ENCODE results near the gene C14orf180. TPM values are rescaled to one million over a fixed set of nuclear protein-coding genes. Genes with fewer than 3 reads are reported as not detected.

The C14orf180 gene
- polyA plus RNA-seq, 3 donors, result not detected

DNA sequence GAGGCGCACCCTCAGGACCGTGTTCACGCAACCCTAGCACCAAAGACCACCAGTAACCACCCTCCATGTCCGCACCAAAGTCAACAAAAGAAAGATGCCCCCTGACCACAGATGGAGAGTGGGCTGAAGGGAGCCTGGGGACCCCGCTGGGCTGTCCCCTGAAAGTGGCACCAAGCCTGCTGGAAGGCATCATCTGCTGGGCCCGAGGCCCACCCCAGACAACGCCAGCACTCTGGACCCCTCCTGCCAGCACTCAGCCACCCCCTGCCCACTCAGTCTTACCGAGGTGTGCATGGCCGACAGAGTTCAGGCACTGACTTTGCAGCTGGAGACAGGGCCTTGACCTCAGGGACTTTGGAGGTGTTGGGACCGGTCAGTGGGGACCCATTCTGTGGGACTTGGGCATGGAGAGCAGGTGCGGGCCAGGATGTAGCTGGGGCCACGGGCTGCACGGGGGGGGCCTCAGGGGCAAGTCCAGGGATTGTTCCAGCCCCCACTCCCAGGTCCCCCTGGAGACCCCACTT, 59.4 kb downstream of the C14orf180 start:
- intact Hi-C loops (cut with micrococcal nuclease), result no loop called here
- 89% methylated on average over 5 of the region's 13 CpGs for WGBS (ENCODE audit: insufficient coverage)
- H3K36me3 ChIP-seq (replicated peaks in 1 of 2; ENCODE audit: control insufficient read depth in 1 of 2, insufficient read depth in 2 of 2, low read length in 2 of 2), result no peaks in the 10 kb centered on the region
- Mint-ChIP-seq H3K27ac (no peak overlapping the region), H3K27me3 (ENCODE audit: low read depth in 3 of 3) (peaks cover 2 to 15% (median 11%) of the 10 kb centered on the region in 3 donors), H3K4me1 (peaks cover 9% of the 10 kb centered on the region), H3K36me3 (no peaks in the 10 kb centered on the region), H3K9me3 (no peaks in the 10 kb centered on the region), H3K4me3 (no peak overlapping the region)
- H4K20me1 ChIP-seq (ENCODE audit: insufficient read depth, low read length), result no peaks in the 10 kb centered on the region
- no peak for DNase-seq
- peaks cover 3 to 9% of the 10 kb centered on the region in 2 donors for H3K4me1 ChIP-seq (ENCODE audit: control insufficient read depth in 1 of 2, insufficient read depth in 2 of 2, low read length in 2 of 2)
- no peaks in the 10 kb centered on the region for H3K79me2 ChIP-seq (ENCODE audit: insufficient read depth, low read length)
- H3K27ac ChIP-seq (ENCODE audit: low read depth in 1 of 2, low read length in 2 of 2), result no peak overlapping the region
- no peak overlapping the region for H3K9ac ChIP-seq (ENCODE audit: insufficient read depth, low read length, poor library complexity, severe bottlenecking)
- H2AFZ ChIP-seq (ENCODE audit: insufficient read depth, low read depth, low read length, poor library complexity, severe bottlenecking), result no peak overlapping the region
- no peak overlapping the region for H3K4me3 ChIP-seq (replicated peaks in 1 of 3; ENCODE audit: low read depth in 2 of 3, low read length in 3 of 3)
- H3K27me3 ChIP-seq (ENCODE audit: control insufficient read depth in 2 of 2, insufficient read depth in 2 of 2, low read length in 2 of 2), result no peaks in the 10 kb centered on the region
- no peaks in the 10 kb centered on the region for H3K9me3 ChIP-seq (replicated peaks in 1 of 2; ENCODE audit: control insufficient read depth in 1 of 2, insufficient read depth in 1 of 2, low read length in 2 of 2)
- H3K4me2 ChIP-seq (replicated peaks; ENCODE audit: extremely low read depth, low read length, poor library complexity, severe bottlenecking), result no peak overlapping the region
- TF ChIP-seq, protein P1, sequence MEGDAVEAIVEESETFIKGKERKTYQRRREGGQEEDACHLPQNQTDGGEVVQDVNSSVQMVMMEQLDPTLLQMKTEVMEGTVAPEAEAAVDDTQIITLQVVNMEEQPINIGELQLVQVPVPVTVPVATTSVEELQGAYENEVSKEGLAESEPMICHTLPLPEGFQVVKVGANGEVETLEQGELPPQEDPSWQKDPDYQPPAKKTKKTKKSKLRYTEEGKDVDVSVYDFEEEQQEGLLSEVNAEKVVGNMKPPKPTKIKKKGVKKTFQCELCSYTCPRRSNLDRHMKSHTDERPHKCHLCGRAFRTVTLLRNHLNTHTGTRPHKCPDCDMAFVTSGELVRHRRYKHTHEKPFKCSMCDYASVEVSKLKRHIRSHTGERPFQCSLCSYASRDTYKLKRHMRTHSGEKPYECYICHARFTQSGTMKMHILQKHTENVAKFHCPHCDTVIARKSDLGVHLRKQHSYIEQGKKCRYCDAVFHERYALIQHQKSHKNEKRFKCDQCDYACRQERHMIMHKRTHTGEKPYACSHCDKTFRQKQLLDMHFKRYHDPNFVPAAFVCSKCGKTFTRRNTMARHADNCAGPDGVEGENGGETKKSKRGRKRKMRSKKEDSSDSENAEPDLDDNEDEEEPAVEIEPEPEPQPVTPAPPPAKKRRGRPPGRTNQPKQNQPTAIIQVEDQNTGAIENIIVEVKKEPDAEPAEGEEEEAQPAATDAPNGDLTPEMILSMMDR (IDR thresholded peaks at IDR 0.05), result no peak

- Histone ChIP-seq H2AFZ (ENCODE audit: insufficient read depth, low read depth, low read length, poor library complexity, severe bottlenecking) (no peak overlapping the region), H3K9ac (ENCODE audit: insufficient read depth, low read length, poor library complexity, severe bottlenecking) (no peak overlapping the region), H3K36me3 (replicated peaks in 1 of 2; ENCODE audit: control insufficient read depth in 1 of 2, insufficient read depth in 2 of 2, low read length in 2 of 2) (no peaks in the 10 kb centered on the region), H3K27ac (ENCODE audit: low read depth in 1 of 2, low read length in 2 of 2) (no peak overlapping the region), H4K20me1 (ENCODE audit: insufficient read depth, low read length) (no peaks in the 10 kb centered on the region), H3K27me3 (ENCODE audit: control insufficient read depth in 2 of 2, insufficient read depth in 2 of 2, low read length in 2 of 2) (no peaks in the 10 kb centered on the region), H3K4me2 (replicated peaks; ENCODE audit: extremely low read depth, low read length, poor library complexity, severe bottlenecking) (no peak overlapping the region), H3K79me2 (ENCODE audit: insufficient read depth, low read length) (no peaks in the 10 kb centered on the region), H3K4me3 (replicated peaks in 1 of 3; ENCODE audit: low read depth in 2 of 3, low read length in 3 of 3) (no peak overlapping the region), H3K4me1 (ENCODE audit: control insufficient read depth in 1 of 2, insufficient read depth in 2 of 2, low read length in 2 of 2) (peaks cover 3 to 9% of the 10 kb centered on the region in 2 donors), H3K9me3 (replicated peaks in 1 of 2; ENCODE audit: control insufficient read depth in 1 of 2, insufficient read depth in 1 of 2, low read length in 2 of 2) (no peaks in the 10 kb centered on the region)
- H3K27ac Mint-ChIP-seq, result no peak overlapping the region
- TF ChIP-seq, protein P1 (IDR thresholded peaks at IDR 0.05), result no peak
- H3K4me3 Mint-ChIP-seq, result no peak overlapping the region
- no peaks in the 10 kb centered on the region for H3K36me3 Mint-ChIP-seq
- peaks cover 9% of the 10 kb centered on the region for H3K4me1 Mint-ChIP-seq
- DNase-seq, result no peak
- peaks cover 0 to under 1% (median 0%) of the 10 kb centered on the region in 7 donors for H3K9me3 Mint-ChIP-seq
- intact Hi-C loops (cut with micrococcal nuclease), result no loop called here
- H3K27me3 Mint-ChIP-seq (ENCODE audit: low read depth in 3 of 3), result peaks cover 2 to 15% (median 12%) of the 10 kb centered on the region in 3 donors
- no CpG with 5 or more reads among the region's 5 CpGs for WGBS (ENCODE audit: insufficient coverage)
Observed at GRCh38 chr14:104639471-104639870, 59.9 kb downstream of the C14orf180 start.

Other genes with a start within 250 kb of the C14orf180 start
- not detected for gene TMEM179, start 25.0 kb downstream of the C14orf180 start, polyA plus RNA-seq
- gene INF2, start 109.9 kb downstream of the C14orf180 start, polyA plus RNA-seq, result 10 to 100 TPM in 1 of 3 donors, 1 to 10 TPM in 2; 2.9 to 23.3 (median 3.8) TPM
- gene ADSS1, start 144.5 kb downstream of the C14orf180 start, polyA plus RNA-seq, result 1 to 10 TPM in 1 of 3 donors, under 1 TPM in 2; 0.61 to 3.7 (median 0.64) TPM
- gene SIVA1, start 173.4 kb downstream of the C14orf180 start, polyA plus RNA-seq, result 100 to 1,000 TPM; 102 to 193 (median 156) TPM
- gene AKT1, start 216.0 kb downstream of the C14orf180 start, polyA plus RNA-seq, result 100 to 1,000 TPM in 1 of 3 donors, 10 to 100 TPM in 1, 1 to 10 TPM in 1; 7.2 to 180 (median 26.4) TPM
- gene ZBTB42, start 221.3 kb downstream of the C14orf180 start, polyA plus RNA-seq, result 1 to 10 TPM in 1 of 3 donors, under 1 TPM in 2; 0.49 to 1.0 (median 0.68) TPM

All from CD14-positive monocyte (primary cell).